Measurements from ENCODE around the gene ELAVL3. TPM values are rescaled to one million over a fixed set of nuclear protein-coding genes. Genes with fewer than 3 reads are reported as not detected.
"Not testable (repeated sequence)": the region's sequence is repeated elsewhere in the genome, so short reads cannot be mapped to it uniquely, and the experiment has no call there.

ELAVL3 gene
- total RNA-seq, 4 donors from 2014 or later, result 0.95 TPM; not detected in 3

GRCh38 chr19:11479898-11480714 is 740 bp downstream of the ELAVL3 start:
- Histone ChIP-seq H3K4me3 (peak overlapping the region in 2 of 4 donors; percentile 6 to 9), H3K27ac (no peak overlapping the region), H3K36me3 (peaks cover 0 to 12% (median 0%) of the 10 kb centered on the region in 3 donors), H3K4me1 (peaks cover 0 to 41% (median 25%) of the 10 kb centered on the region in 4 donors), H3K27me3 (peaks cover 0 to 36% of the 10 kb centered on the region in 2 donors), H3K9me3 (peaks cover 0 to 3% (median 0%) of the 10 kb centered on the region in 4 donors)
- no peak for DNase-seq
- no peak for TF ChIP-seq POLR2A (IDR thresholded peaks at IDR 0.05)
- TF ChIP-seq, protein P1, sequence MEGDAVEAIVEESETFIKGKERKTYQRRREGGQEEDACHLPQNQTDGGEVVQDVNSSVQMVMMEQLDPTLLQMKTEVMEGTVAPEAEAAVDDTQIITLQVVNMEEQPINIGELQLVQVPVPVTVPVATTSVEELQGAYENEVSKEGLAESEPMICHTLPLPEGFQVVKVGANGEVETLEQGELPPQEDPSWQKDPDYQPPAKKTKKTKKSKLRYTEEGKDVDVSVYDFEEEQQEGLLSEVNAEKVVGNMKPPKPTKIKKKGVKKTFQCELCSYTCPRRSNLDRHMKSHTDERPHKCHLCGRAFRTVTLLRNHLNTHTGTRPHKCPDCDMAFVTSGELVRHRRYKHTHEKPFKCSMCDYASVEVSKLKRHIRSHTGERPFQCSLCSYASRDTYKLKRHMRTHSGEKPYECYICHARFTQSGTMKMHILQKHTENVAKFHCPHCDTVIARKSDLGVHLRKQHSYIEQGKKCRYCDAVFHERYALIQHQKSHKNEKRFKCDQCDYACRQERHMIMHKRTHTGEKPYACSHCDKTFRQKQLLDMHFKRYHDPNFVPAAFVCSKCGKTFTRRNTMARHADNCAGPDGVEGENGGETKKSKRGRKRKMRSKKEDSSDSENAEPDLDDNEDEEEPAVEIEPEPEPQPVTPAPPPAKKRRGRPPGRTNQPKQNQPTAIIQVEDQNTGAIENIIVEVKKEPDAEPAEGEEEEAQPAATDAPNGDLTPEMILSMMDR (IDR thresholded peaks at IDR 0.05), result no peak

GRCh38 chr19:11479090-11479897 is 1.6 kb downstream of the ELAVL3 start:
- Histone ChIP-seq H3K27me3 (peaks cover 0 to 36% of the 10 kb centered on the region in 2 donors), H3K9me3 (peaks cover 0 to 3% (median 0%) of the 10 kb centered on the region in 4 donors), H3K27ac (no peak overlapping the region), H3K4me1 (peaks cover 0 to 41% (median 25%) of the 10 kb centered on the region in 4 donors), H3K4me3 (peak overlapping the region in 2 of 4 donors; percentile 6 to 9), H3K36me3 (peaks cover 0 to 11% (median 0%) of the 10 kb centered on the region in 3 donors)
- peak in 1 of 3 donors; percentile 57 for DNase-seq
- no peak for TF ChIP-seq POLR2A (IDR thresholded peaks at IDR 0.05)
- TF ChIP-seq, protein P1 (IDR thresholded peaks at IDR 0.05), result no peak

DNA sequence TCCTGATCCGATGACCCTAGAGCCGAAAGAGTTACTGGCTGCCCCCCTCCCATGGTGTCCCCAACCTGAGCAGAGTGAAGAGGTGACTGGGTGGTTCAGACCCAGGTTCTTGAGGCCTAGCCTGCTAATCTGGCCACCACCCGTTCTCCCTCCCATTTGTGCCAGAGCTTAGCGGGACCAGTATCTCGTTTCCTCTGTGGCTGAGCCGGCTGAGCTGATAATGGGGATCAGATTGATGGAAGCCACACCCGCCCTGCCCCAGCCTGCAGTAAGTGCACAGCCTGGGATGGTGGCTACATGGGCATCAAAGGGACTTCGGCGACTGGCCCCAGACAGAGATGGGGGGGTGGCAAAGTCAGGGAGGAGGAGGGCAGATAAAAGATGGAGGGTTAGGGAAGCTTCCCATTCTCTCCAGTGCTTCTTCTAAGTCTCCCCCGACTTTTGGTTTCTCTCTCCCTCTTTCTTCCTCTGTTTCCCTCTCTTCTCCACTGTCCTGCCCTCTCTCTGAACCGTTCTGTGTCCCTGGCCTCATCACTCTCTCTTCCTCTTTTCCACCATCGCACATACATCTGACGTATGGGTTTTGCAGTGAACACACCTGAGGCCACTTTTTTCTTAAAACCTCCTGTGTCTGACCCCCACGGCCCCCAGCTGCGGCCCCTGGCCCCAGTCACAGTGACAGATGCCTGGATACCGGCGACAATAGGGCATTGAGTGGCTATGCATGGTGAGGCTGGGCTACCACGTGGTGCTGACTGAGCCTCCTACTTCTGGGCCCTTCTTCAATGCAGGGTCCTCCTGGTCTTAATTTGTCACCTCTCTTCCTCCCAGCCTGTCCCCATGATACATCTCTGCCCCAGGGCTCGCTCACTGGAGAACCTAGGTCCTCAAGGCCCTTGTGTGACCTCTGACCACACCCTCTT is 2.4 kb downstream of the ELAVL3 start:
- peaks cover 0 to 41% (median 25%) of the 10 kb centered on the region in 4 donors for H3K4me1 ChIP-seq
- H3K27ac ChIP-seq, result no peak overlapping the region
- H3K27me3 ChIP-seq, result peaks cover 0 to 36% of the 10 kb centered on the region in 2 donors
- H3K36me3 ChIP-seq, result peaks cover 0 to 2% (median 0%) of the 10 kb centered on the region in 3 donors
- TF ChIP-seq, protein P1 (IDR thresholded peaks at IDR 0.05), result no peak
- no peak for TF ChIP-seq POLR2A (IDR thresholded peaks at IDR 0.05)
- no peak overlapping the region for H3K4me3 ChIP-seq
- peaks cover 0 to 3% (median 0%) of the 10 kb centered on the region in 4 donors for H3K9me3 ChIP-seq
- DNase-seq, result no peak

- Histone ChIP-seq H3K9me3 (peaks cover 0 to 3% (median 0%) of the 10 kb centered on the region in 4 donors), H3K4me3 (no peak overlapping the region), H3K27ac (no peak overlapping the region), H3K27me3 (peaks cover 0 to 17% of the 10 kb centered on the region in 2 donors), H3K4me1 (peaks cover 0 to 18% (median 12%) of the 10 kb centered on the region in 4 donors), H3K36me3 (no peaks in the 10 kb centered on the region)
- no peak for DNase-seq
- TF ChIP-seq POLR2A (IDR thresholded peaks at IDR 0.05), result no peak
- TF ChIP-seq, protein P1 (IDR thresholded peaks at IDR 0.05), result no peak
These were observed 5.0 kb downstream of the ELAVL3 start for GRCh38 chr19:11475861-11476260.

GRCh38 chr19:11475343-11475742 is 5.5 kb downstream of the ELAVL3 start:
- not testable (repeated sequence) for H3K36me3 ChIP-seq, H3K9me3 ChIP-seq, H3K27ac ChIP-seq, H3K4me3 ChIP-seq, DNase-seq
- peaks cover 0 to 13% (median 9%) of the 10 kb centered on the region in 4 donors for H3K4me1 ChIP-seq
- peaks cover 0 to 12% of the 10 kb centered on the region in 2 donors for H3K27me3 ChIP-seq

Measured in Peyer's patch (tissue), 4 donors.